Measurements from ENCODE around the gene DDX54. TPM values are rescaled to one million over a fixed set of nuclear protein-coding genes. Genes with fewer than 3 reads are reported as not detected.

Gene DDX54
- total RNA-seq, 1 donor, result 40.2 TPM

DNA sequence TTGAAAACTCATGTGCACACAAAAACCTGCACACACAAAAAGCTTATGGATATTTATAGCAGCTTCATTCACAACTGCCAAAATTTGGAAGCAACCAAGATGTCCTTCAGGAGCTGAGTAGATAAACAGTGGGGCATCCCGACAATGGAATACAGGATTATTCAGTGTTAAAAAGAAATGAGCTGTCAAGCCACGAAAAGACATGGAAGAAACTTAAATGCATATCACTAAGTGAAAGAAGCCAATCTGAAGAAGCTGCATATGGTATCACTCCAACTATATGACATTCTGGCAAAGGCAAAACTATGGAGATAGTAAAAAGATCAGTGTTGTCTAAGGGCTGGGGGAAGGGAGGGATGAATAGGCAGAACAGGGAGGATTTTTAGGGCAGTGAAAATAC, 30.7 kb upstream of the DDX54 start:
- Histone ChIP-seq H3K79me2 (ENCODE audit: insufficient read depth, low read length) (no peaks in the 10 kb centered on the region), H3K4me2 (ENCODE audit: insufficient read depth, low read length) (peak overlapping the region; percentile 0), H3K36me3 (ENCODE audit: insufficient read depth, low read length) (no peaks in the 10 kb centered on the region), H4K20me1 (ENCODE audit: insufficient read depth, low read length) (no peaks in the 10 kb centered on the region), H3K27me3 (ENCODE audit: insufficient read depth, low read length) (no peaks in the 10 kb centered on the region), H3K9me3 (ENCODE audit: low read depth, low read length) (no peaks in the 10 kb centered on the region), H3K4me1 (ENCODE audit: insufficient read depth, low read length) (peaks cover 44% of the 10 kb centered on the region), H3K4me3 (ENCODE audit: insufficient read depth, low read length) (no peak overlapping the region), H2AFZ (ENCODE audit: low read length) (no peak overlapping the region), H3K27ac (ENCODE audit: low read depth, low read length) (peak overlapping the region; percentile 93)
- no peak for DNase-seq (ENCODE audit: insufficient read length, low spot score, missing footprints)
- TF ChIP-seq, protein P1, sequence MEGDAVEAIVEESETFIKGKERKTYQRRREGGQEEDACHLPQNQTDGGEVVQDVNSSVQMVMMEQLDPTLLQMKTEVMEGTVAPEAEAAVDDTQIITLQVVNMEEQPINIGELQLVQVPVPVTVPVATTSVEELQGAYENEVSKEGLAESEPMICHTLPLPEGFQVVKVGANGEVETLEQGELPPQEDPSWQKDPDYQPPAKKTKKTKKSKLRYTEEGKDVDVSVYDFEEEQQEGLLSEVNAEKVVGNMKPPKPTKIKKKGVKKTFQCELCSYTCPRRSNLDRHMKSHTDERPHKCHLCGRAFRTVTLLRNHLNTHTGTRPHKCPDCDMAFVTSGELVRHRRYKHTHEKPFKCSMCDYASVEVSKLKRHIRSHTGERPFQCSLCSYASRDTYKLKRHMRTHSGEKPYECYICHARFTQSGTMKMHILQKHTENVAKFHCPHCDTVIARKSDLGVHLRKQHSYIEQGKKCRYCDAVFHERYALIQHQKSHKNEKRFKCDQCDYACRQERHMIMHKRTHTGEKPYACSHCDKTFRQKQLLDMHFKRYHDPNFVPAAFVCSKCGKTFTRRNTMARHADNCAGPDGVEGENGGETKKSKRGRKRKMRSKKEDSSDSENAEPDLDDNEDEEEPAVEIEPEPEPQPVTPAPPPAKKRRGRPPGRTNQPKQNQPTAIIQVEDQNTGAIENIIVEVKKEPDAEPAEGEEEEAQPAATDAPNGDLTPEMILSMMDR (IDR thresholded peaks at IDR 0.05; ENCODE audit: extremely low read depth, low read depth, low read length), result no peak

DNA sequence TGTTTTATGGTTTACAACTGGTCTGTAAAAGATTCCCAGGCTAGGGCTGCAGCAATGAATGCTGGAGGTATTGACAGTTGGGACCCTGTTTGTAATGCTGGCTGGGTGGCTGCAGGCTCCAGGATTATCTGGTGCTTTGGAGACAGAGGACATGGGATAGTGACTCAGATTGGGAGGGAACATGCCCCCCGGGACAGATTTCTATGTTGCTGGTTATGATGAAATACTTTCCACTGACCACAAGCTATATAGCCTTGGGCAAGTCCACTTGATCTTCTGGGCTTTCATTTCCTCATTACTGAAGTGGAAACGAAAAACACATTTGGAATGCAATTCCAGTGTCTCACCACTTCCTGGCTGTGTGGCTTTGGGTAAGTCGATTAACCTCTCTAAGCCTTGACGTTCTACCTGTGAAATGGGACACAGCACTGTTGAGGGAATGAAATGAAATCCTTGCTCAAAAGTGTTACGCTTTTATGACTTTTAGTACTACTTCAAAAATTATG, 29.7 kb upstream of the DDX54 start:
- TF ChIP-seq, protein P1 (IDR thresholded peaks at IDR 0.05; ENCODE audit: extremely low read depth, low read depth, low read length), result no peak
- no peaks in the 10 kb centered on the region for H4K20me1 ChIP-seq (ENCODE audit: insufficient read depth, low read length)
- no peaks in the 10 kb centered on the region for H3K9me3 ChIP-seq (ENCODE audit: low read depth, low read length)
- H3K36me3 ChIP-seq (ENCODE audit: insufficient read depth, low read length), result no peaks in the 10 kb centered on the region
- H3K79me2 ChIP-seq (ENCODE audit: insufficient read depth, low read length), result no peaks in the 10 kb centered on the region
- no peaks in the 10 kb centered on the region for H3K27me3 ChIP-seq (ENCODE audit: insufficient read depth, low read length)
- peak overlapping the region; percentile 95 for H3K27ac ChIP-seq (ENCODE audit: low read depth, low read length)
- no peak overlapping the region for H2AFZ ChIP-seq (ENCODE audit: low read length)
- peak overlapping the region; percentile 41 for H3K4me2 ChIP-seq (ENCODE audit: insufficient read depth, low read length)
- H3K4me3 ChIP-seq (ENCODE audit: insufficient read depth, low read length), result no peak overlapping the region
- peak; percentile 96 for DNase-seq (ENCODE audit: insufficient read length, low spot score, missing footprints)
- H3K4me1 ChIP-seq (ENCODE audit: insufficient read depth, low read length), result peaks cover 40% of the 10 kb centered on the region

DNA sequence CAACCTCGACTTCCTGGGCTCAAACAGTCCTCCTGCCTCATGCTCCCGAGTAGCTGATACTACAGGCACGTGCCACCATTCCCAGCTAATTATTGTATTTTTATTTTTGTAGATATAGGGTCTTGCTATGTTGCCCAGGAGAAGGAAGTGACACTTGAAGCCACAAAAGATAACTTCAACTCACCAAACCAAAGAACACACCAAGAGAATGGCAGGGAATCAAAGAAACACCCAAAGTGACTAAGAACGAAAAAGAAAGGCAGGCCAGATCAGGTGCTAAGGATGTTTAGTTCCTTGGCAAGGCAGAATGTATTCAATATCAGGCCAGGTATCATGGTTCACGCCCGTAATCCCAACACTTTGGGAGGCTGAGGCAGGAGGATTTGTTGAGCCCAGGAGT, 25.9 kb upstream of the DDX54 start:
- no peaks in the 10 kb centered on the region for H3K79me2 ChIP-seq (ENCODE audit: insufficient read depth, low read length)
- TF ChIP-seq, protein P1 (IDR thresholded peaks at IDR 0.05; ENCODE audit: extremely low read depth, low read depth, low read length), result no peak
- DNase-seq (ENCODE audit: insufficient read length, low spot score, missing footprints), result no peak
- H3K4me1 ChIP-seq (ENCODE audit: insufficient read depth, low read length), result peaks cover 23% of the 10 kb centered on the region
- H3K27me3 ChIP-seq (ENCODE audit: insufficient read depth, low read length), result no peaks in the 10 kb centered on the region
- H3K36me3 ChIP-seq (ENCODE audit: insufficient read depth, low read length), result no peaks in the 10 kb centered on the region
- H3K9me3 ChIP-seq (ENCODE audit: low read depth, low read length), result no peaks in the 10 kb centered on the region
- H4K20me1 ChIP-seq (ENCODE audit: insufficient read depth, low read length), result no peaks in the 10 kb centered on the region
- no peak overlapping the region for H3K27ac ChIP-seq (ENCODE audit: low read depth, low read length)
- H3K4me2 ChIP-seq (ENCODE audit: insufficient read depth, low read length), result no peak overlapping the region
- no peak overlapping the region for H3K4me3 ChIP-seq (ENCODE audit: insufficient read depth, low read length)
- no peak overlapping the region for H2AFZ ChIP-seq (ENCODE audit: low read length)

DNA sequence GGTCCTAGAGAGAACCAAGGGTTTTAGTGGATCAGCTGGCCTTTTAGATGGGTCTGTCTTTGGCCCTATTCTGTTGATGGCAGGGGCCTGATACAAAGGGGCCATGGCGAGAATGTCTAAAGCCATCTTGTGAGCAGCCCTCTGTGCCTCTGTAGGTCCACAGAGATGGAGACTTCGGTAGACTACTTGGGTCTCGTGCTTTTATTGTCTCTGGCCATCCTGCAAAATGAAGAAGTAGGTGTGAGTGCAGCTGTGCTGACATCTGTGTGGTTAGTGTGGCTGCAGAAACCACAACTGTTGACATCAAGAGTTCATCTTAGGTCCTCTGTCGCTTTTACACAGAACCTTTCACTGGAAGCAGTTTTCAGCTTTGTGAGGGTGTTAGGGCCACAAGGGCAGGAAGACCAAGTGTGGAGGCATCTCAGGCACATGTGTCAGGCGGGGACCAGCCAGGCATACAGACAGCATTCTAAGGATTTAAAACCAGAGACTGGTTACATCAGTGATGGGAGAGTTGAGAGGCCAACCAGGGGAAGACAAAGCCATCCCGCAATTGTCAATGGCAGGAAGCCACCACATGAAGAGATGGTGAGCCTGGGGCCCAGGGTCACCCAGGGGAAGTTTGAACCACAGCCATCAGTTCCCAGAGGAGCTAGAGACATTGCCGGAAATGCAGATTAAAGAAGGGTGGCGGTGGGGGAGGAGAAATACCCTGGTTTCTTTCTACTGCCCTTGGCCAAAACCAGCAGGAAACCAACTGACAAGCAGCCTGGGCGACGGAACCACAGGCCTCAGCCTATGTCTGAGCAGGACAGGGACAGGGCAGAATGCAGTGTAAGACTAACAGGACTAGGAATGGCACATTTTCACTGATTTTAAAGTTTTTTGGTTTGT, 23.0 kb upstream of the DDX54 start:
- Histone ChIP-seq H3K4me1 (ENCODE audit: insufficient read depth, low read length) (no peaks in the 10 kb centered on the region), H4K20me1 (ENCODE audit: insufficient read depth, low read length) (no peaks in the 10 kb centered on the region), H3K27ac (ENCODE audit: low read depth, low read length) (no peak overlapping the region), H3K9me3 (ENCODE audit: low read depth, low read length) (no peaks in the 10 kb centered on the region), H3K27me3 (ENCODE audit: insufficient read depth, low read length) (no peaks in the 10 kb centered on the region), H3K36me3 (ENCODE audit: insufficient read depth, low read length) (no peaks in the 10 kb centered on the region), H2AFZ (ENCODE audit: low read length) (peak overlapping the region; percentile 81), H3K79me2 (ENCODE audit: insufficient read depth, low read length) (no peaks in the 10 kb centered on the region), H3K4me3 (ENCODE audit: insufficient read depth, low read length) (no peak overlapping the region), H3K4me2 (ENCODE audit: insufficient read depth, low read length) (no peak overlapping the region)
- TF ChIP-seq, protein P1 (IDR thresholded peaks at IDR 0.05; ENCODE audit: extremely low read depth, low read depth, low read length), result no peak
- no peak for DNase-seq (ENCODE audit: insufficient read length, low spot score, missing footprints)

All from osteoblast (primary cell).